Measurements from ENCODE around the gene C10orf90.

DNA sequence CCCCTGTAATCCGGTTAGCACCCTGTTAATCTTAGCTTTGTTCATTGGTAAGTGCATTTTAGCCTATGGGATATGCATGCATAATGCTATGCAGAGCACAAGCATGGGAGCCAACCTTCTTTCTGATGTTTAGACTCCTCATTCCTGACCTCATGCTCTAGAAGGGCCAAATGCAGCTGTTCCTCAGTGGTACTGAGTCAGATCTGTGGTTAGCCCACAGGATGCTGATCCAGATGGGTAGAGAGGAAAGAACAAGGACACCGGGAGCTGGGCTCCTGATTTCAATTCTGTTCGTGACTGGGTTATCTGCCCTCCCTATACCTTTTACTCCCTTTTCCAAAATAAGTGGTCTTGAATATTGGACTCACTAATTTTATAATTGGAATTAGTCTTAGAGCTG is 31.7 kb upstream of the C10orf90 start:
- TF ChIP-seq, protein P1, sequence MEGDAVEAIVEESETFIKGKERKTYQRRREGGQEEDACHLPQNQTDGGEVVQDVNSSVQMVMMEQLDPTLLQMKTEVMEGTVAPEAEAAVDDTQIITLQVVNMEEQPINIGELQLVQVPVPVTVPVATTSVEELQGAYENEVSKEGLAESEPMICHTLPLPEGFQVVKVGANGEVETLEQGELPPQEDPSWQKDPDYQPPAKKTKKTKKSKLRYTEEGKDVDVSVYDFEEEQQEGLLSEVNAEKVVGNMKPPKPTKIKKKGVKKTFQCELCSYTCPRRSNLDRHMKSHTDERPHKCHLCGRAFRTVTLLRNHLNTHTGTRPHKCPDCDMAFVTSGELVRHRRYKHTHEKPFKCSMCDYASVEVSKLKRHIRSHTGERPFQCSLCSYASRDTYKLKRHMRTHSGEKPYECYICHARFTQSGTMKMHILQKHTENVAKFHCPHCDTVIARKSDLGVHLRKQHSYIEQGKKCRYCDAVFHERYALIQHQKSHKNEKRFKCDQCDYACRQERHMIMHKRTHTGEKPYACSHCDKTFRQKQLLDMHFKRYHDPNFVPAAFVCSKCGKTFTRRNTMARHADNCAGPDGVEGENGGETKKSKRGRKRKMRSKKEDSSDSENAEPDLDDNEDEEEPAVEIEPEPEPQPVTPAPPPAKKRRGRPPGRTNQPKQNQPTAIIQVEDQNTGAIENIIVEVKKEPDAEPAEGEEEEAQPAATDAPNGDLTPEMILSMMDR (IDR thresholded peaks at IDR 0.05), result no peak
- TF ChIP-seq, protein P2, sequence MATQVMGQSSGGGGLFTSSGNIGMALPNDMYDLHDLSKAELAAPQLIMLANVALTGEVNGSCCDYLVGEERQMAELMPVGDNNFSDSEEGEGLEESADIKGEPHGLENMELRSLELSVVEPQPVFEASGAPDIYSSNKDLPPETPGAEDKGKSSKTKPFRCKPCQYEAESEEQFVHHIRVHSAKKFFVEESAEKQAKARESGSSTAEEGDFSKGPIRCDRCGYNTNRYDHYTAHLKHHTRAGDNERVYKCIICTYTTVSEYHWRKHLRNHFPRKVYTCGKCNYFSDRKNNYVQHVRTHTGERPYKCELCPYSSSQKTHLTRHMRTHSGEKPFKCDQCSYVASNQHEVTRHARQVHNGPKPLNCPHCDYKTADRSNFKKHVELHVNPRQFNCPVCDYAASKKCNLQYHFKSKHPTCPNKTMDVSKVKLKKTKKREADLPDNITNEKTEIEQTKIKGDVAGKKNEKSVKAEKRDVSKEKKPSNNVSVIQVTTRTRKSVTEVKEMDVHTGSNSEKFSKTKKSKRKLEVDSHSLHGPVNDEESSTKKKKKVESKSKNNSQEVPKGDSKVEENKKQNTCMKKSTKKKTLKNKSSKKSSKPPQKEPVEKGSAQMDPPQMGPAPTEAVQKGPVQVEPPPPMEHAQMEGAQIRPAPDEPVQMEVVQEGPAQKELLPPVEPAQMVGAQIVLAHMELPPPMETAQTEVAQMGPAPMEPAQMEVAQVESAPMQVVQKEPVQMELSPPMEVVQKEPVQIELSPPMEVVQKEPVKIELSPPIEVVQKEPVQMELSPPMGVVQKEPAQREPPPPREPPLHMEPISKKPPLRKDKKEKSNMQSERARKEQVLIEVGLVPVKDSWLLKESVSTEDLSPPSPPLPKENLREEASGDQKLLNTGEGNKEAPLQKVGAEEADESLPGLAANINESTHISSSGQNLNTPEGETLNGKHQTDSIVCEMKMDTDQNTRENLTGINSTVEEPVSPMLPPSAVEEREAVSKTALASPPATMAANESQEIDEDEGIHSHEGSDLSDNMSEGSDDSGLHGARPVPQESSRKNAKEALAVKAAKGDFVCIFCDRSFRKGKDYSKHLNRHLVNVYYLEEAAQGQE (IDR thresholded peaks at IDR 0.05; ENCODE audit: insufficient read depth in 1 of 2, low read depth in 2 of 2, low read length in 1 of 2), result no peak
- no peak for TF ChIP-seq SIN3A (IDR thresholded peaks at IDR 0.05; ENCODE audit: borderline replicate concordance, insufficient read depth, low read depth, low read length)
- TF ChIP-seq POLR2AphosphoS5 (IDR thresholded peaks at IDR 0.05; ENCODE audit: low read depth, low read length), result no peak
